ENCODE results near the gene DACT2.

Gene DACT2

GRCh38 chr6:168299541-168300511, 19.8 kb downstream of the DACT2 start:
- TF ChIP-seq EZH2phosphoT487 (conservative IDR thresholded peaks at IDR 0.05; ENCODE audit: low read length) = no peak
- H3K9me2 ChIP-seq (replicated peaks; ENCODE audit: insufficient read depth, low read length) = no peaks in the 10 kb centered on the region
- H3F3A ChIP-seq (ENCODE audit: insufficient read depth) = no peaks in the 10 kb centered on the region
- no peaks in the 10 kb centered on the region for H3K36me3 ChIP-seq (ENCODE audit: low read length)
- no peak overlapping the region for H3K27ac ChIP-seq (ENCODE audit: low read depth, low read length)
- H3K79me2 ChIP-seq (ENCODE audit: insufficient read depth, low read length) = no peaks in the 10 kb centered on the region
- no peak overlapping the region for H2AFZ ChIP-seq (ENCODE audit: low read depth, low read length, severe bottlenecking)
- no peak overlapping the region for H3K4me2 ChIP-seq (ENCODE audit: low read depth, low read length, poor library complexity, severe bottlenecking)
- H4K20me1 ChIP-seq (ENCODE audit: low read depth, low read length) = no peaks in the 10 kb centered on the region
- no peaks in the 10 kb centered on the region for H3K9me3 ChIP-seq (ENCODE audit: insufficient read depth, low read length)
- no peak overlapping the region for H3K4me3 ChIP-seq (ENCODE audit: insufficient read depth, low read length, poor library complexity, severe bottlenecking)
- no peaks in the 10 kb centered on the region for H3K27me3 ChIP-seq (ENCODE audit: low read length)
- H3K9ac ChIP-seq (ENCODE audit: low read length) = no peak overlapping the region

- no peak overlapping the region for H3K27ac ChIP-seq (ENCODE audit: low read depth, low read length)
- H3K36me3 ChIP-seq (ENCODE audit: low read length) = no peaks in the 10 kb centered on the region
- no peaks in the 10 kb centered on the region for H3K27me3 ChIP-seq (ENCODE audit: low read length)
- no peaks in the 10 kb centered on the region for H3K9me2 ChIP-seq (replicated peaks; ENCODE audit: insufficient read depth, low read length)
- H3F3A ChIP-seq (ENCODE audit: insufficient read depth) = no peaks in the 10 kb centered on the region
- no peaks in the 10 kb centered on the region for H3K79me2 ChIP-seq (ENCODE audit: insufficient read depth, low read length)
- no peaks in the 10 kb centered on the region for H4K20me1 ChIP-seq (ENCODE audit: low read depth, low read length)
- H3K4me2 ChIP-seq (ENCODE audit: low read depth, low read length, poor library complexity, severe bottlenecking) = no peak overlapping the region
- TF ChIP-seq EZH2phosphoT487 (conservative IDR thresholded peaks at IDR 0.05; ENCODE audit: low read length) = no peak
- TF ChIP-seq CTCF (IDR thresholded peaks at IDR 0.05; ENCODE audit: insufficient read depth, low read length, poor library complexity, severe bottlenecking) = no peak
- H3K9ac ChIP-seq (ENCODE audit: low read length) = no peak overlapping the region
- H3K9me3 ChIP-seq (ENCODE audit: insufficient read depth, low read length) = no peaks in the 10 kb centered on the region
- H3K4me3 ChIP-seq (ENCODE audit: insufficient read depth, low read length, poor library complexity, severe bottlenecking) = no peak overlapping the region
- no peak overlapping the region for H2AFZ ChIP-seq (ENCODE audit: low read depth, low read length, severe bottlenecking)
Observed at GRCh38 chr6:168297643-168298042, 21.9 kb downstream of the DACT2 start.

GRCh38 chr6:168294901-168295300, 24.7 kb downstream of the DACT2 start:
- no peaks in the 10 kb centered on the region for H4K20me1 ChIP-seq (ENCODE audit: low read depth, low read length)
- H3K9me3 ChIP-seq (ENCODE audit: insufficient read depth, low read length) = no peaks in the 10 kb centered on the region
- no peak overlapping the region for H2AFZ ChIP-seq (ENCODE audit: low read depth, low read length, severe bottlenecking)
- H3K9me2 ChIP-seq (replicated peaks; ENCODE audit: insufficient read depth, low read length) = no peaks in the 10 kb centered on the region
- TF ChIP-seq CTCF (IDR thresholded peaks at IDR 0.05; ENCODE audit: insufficient read depth, low read length, poor library complexity, severe bottlenecking) (no peak), EZH2phosphoT487 (conservative IDR thresholded peaks at IDR 0.05; ENCODE audit: low read length) (no peak)
- H3K4me3 ChIP-seq (ENCODE audit: insufficient read depth, low read length, poor library complexity, severe bottlenecking) = no peak overlapping the region
- no peak overlapping the region for H3K4me2 ChIP-seq (ENCODE audit: low read depth, low read length, poor library complexity, severe bottlenecking)
- no peaks in the 10 kb centered on the region for H3K36me3 ChIP-seq (ENCODE audit: low read length)
- H3K27me3 ChIP-seq (ENCODE audit: low read length) = no peaks in the 10 kb centered on the region
- no peak overlapping the region for H3K9ac ChIP-seq (ENCODE audit: low read length)
- H3K79me2 ChIP-seq (ENCODE audit: insufficient read depth, low read length) = no peaks in the 10 kb centered on the region
- H3K27ac ChIP-seq (ENCODE audit: low read depth, low read length) = no peak overlapping the region
- H3F3A ChIP-seq (ENCODE audit: insufficient read depth) = no peaks in the 10 kb centered on the region
